Hematopoietic multipotent progenitor cell treated with erythropoietin and hydrocortisone succinate and interleukin-3 and kit ligand, for 8 days (in vitro differentiated cells): ENCODE data around the gene CCDC200.
"Not testable (repeated sequence)": the region's sequence is repeated elsewhere in the genome, so short reads cannot be mapped to it uniquely, and the experiment has no call there.

ENCODE experiments used
- DNase-seq: peaks from one replicate; pipeline ENCODE4 v3.0.0-alpha.2; 2015

The CCDC200 gene

GRCh38 chr17:43215341-43215740 is 13.1 kb downstream of the CCDC200 start:
- DNase-seq = no peak

DNA sequence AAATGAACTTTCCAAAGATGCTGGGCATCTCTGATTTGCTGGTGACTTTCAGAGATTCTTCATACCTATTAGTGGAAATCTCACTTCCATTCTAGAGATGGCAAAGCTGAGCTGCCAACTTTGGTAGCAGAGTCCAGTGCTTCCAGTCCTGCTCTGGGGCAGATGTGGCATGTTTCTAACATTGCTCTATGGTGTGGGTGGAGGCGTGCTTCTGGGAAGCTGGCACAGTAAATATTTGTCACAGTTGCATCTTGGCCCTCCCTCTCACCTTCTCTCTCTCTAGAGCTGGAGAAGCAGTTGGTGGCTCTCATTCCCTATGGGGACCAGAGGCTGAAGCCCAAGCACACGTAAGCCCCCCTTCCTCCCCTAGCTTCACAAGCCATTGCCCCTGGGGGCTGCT is 14.9 kb downstream of the CCDC200 start:
- no peak for DNase-seq

- DNase-seq = peak; percentile 4
Observed at GRCh38 chr17:43212641-43213490, 15.6 kb downstream of the CCDC200 start.

DNA sequence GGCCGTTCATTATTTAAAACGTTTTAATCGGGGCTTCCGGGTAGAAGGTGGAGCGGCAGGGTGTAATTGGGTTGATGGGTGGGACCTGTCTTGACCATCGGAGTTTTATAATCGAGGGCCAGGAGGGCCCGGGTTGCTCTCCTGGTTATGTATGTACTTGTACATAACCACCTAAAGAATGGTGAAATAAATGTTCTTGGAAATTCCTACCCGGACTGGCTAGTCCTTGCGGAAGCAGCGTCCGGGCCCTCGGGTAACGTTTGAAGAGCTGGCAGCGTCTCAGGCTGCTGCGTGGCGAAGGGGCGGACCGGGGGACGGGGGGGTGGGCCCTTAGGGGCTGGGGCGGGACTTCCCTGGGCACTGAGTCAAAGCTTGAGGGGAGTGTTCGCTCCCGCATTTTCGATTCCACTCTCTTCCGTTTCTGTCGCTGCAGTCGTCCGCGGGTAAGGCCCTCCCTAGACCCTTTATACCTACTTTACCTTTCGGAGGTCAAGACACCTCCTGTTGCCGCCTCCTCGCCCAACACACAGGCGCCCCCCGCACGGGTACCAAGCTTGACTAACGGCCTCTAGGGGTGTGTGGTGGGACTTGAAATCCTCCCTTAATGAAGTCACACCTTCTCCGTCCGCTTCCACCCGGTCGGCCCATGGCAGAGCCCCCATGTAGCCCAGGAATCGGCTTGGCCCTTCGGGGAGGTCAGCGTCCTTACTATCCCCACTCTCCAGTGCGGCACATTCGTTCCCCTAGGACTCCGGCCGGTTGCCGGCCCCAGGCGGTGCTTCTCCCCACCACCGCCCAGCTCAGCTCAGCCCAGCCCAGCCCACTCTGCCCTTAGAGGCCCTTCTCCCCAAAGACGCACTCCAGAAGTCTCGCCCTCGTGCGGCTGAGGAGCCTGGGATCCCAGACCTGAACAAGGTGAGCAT is 16.7 kb downstream of the CCDC200 start, which contains the start of gene TMEM106A:
Gene TMEM106A, plus strand, starts transcription at position 396 of the 923 bp plus-strand sequence. CDS start 1,167 bp downstream, outside the sequence.
- DNase-seq = peak; percentile 82

DNA sequence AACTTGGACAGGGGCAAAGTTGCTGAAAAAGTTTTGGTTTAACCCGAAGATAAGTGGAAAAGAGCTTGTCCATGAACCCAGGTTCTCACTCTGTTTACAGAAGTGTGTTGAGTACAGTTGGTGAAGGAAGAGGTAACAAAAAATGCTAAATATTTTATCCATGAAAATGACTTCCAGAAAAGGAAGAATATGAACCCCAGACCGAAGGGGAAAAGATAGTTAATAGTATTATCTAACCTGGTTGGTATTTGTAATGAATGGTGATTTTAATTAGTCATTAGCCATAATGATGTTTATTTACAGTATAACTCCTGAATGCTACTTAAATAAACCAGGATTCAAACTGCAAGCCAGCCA is 17.3 kb downstream of the CCDC200 start:
- DNase-seq = peak; percentile 25

DNA sequence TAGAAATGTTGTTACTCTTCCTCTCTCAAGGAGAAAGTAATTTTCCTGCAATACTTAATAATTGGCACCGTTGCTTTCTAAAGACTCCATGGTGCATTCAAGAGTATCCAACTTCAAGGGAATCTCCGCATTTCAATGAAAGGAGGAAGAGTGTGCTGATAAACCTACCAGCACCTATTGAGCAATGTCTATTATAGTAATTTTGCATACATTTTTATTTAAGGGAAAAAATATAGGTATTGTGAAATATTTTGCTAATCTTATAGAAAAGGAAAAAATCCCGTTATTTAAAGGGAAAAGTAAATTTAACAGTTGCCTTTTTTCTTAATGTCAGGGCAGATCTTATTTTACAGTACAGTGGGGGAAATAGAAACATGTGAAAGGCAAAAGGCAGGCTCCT is 17.8 kb downstream of the CCDC200 start:
- no peak for DNase-seq

DNA sequence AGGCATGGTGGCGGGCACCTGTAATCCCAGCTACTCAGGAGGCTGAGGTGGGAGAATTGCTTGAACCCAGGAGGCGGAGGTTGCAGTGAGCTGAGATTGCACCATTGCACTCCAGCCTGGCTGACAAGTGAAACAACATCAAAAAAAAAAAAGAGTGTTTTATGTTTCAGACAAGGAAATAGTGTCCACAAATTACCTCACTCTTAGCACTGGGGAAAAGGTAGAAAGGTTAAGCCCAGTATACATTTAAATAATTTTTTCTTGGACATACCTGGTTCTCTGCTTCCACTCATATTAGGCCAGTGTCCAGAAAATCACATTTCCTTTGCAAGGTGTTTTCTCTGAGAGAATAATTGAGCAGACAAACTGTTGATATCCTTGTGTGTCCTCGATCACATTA is 25.4 kb downstream of the CCDC200 start:
- DNase-seq = not testable (repeated sequence)

DNA sequence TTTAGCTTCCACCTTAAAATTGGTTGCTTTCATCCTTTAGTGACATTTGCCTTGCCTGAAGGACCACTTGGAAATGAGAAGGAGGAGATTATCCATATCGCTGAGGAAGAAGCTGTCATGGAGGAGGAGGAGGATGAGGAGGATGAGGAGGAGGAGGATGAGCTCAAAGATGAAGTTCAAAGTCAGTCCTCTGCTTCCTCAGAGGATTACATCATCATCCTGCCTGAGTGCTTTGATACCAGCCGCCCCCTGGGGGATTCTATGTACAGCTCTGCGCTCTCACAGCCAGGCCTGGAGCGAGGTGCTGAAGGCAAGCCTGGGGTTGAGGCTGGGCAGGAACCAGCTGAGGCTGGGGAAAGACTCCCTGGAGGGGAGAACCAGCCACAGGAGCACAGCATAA is 28.3 kb downstream of the CCDC200 start:
- no peak for DNase-seq

- no peak for DNase-seq
Observed at GRCh38 chr17:43199633-43200032, 28.8 kb downstream of the CCDC200 start.

DNA sequence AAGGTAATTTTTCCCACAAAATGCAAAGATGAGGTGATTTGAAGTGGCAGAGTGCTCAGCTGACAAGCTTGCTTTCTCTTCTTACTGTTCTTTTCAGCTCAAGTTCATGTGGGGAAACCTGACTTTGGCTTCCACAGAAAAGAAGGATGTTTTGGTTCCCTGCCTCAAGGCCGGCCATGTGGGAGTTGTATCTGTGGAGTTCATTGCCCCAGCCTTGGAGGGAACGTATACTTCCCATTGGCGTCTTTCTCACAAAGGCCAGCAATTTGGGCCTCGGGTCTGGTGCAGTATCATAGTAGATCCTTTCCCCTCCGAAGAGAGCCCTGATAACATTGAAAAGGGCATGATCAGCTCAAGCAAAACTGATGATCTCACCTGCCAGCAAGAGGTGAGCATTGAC is 35.2 kb downstream of the CCDC200 start:
- DNase-seq = no peak

DNA sequence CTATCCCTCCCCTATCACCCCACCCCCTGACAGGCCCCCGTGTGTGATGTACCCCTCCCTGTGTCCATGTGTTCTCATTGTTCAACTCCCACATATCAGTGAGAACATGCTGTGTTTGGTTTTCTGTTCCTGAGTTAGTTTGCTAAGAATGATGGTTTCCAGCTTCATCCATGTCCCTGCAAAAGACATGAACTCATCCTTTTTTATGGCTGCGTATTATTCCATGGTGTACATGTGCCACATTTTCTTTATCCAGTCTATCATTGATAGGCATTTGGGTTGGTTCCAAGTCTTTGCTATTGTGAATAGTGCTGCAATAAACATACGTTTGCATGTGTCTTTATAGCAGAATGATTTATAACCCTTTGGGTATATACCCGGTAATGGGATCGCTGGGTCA is 41.8 kb downstream of the CCDC200 start:
- not testable (repeated sequence) for DNase-seq

GRCh38 chr17:43183921-43184320 is 44.5 kb downstream of the CCDC200 start:
- DNase-seq = no peak

GRCh38 chr17:43176119-43176570 is 52.3 kb downstream of the CCDC200 start:
- DNase-seq = no peak

- DNase-seq = no peak
Observed at GRCh38 chr17:43175213-43176118, 53.0 kb downstream of the CCDC200 start.

GRCh38 chr17:43171586-43172487 is 56.6 kb downstream of the CCDC200 start:
- peak; percentile 80 for DNase-seq
